Neuronal stem cell (in vitro differentiated cells): Measurements from ENCODE around the gene TSHZ3.

Experiments used
- DNase-seq: peaks from one replicate; pipeline ENCODE4 v3.0.0-alpha.2; 2013; ENCODE audit warnings: low spot score
- H2AFZ ChIP-seq: one replicate; pipeline ENCODE4 v1.6.1; 2013; ENCODE audit warnings: mild to moderate bottlenecking, low read length, inconsistent platforms
- H2AK5ac ChIP-seq: 2 replicates; pipeline ENCODE4 v1.6.1; 2013; ENCODE audit warnings: low read depth, mild to moderate bottlenecking, inconsistent platforms, low read length, moderate library complexity, mixed read lengths
- H2BK120ac ChIP-seq: 2 replicates; pipeline ENCODE4 v1.6.1; 2013; ENCODE audit warnings: low read depth, mild to moderate bottlenecking, inconsistent platforms, low read length, moderate library complexity, mixed read lengths
- H2BK12ac ChIP-seq: one replicate; pipeline ENCODE4 v1.6.1; 2013; ENCODE audit warnings: low read length, inconsistent platforms
- H2BK15ac ChIP-seq: 2 replicates; pipeline ENCODE4 v1.6.1; 2013; ENCODE audit warnings: mild to moderate bottlenecking, low read length, inconsistent platforms, mixed read lengths
- H2BK5ac ChIP-seq: one replicate; pipeline ENCODE4 v1.6.1; 2013; ENCODE audit warnings: inconsistent platforms, mild to moderate bottlenecking, low read length, moderate library complexity
- H3K14ac ChIP-seq: one replicate; pipeline ENCODE4 v1.6.1; 2013; ENCODE audit warnings: low read length, inconsistent platforms
- H3K18ac ChIP-seq: 2 replicates; pipeline ENCODE4 v1.6.1; 2013; ENCODE audit warnings: low read length, inconsistent platforms
- H3K23ac ChIP-seq: 2 replicates; pipeline ENCODE4 v1.6.1; 2013; ENCODE audit warnings: low read depth, mild to moderate bottlenecking, mixed read lengths, low read length, inconsistent platforms; ENCODE audit not compliant: poor library complexity
- H3K27ac ChIP-seq: replicated peaks from 3 replicates; pipeline ENCODE4 v1.5.1; 2013; ENCODE audit warnings: low read length, inconsistent platforms
- H3K27me3 ChIP-seq, 3 experiments: 2 replicates each; pipeline ENCODE4 v1.6.1; 2013; ENCODE audit warnings: low read length in 3 of 3, mild to moderate bottlenecking in 2 of 3, inconsistent platforms in 1 of 3, low read depth in 1 of 3, mixed read lengths in 1 of 3, moderate library complexity in 1 of 3; ENCODE audit not compliant: control insufficient read depth in 3 of 3, insufficient read depth in 3 of 3
- H3K36me3 ChIP-seq, 2 donors: replicated peaks in 1 of 2; 2 replicates each; pipeline ENCODE4 v1.6.1; 2013; ENCODE audit warnings: low read length in 2 of 2; ENCODE audit not compliant: control insufficient read depth in 2 of 2, insufficient read depth in 2 of 2
- H3K4ac ChIP-seq: 2 replicates; pipeline ENCODE4 v1.6.1; 2013; ENCODE audit warnings: inconsistent platforms, mild to moderate bottlenecking, low read length, moderate library complexity
- H3K4me1 ChIP-seq, 2 donors: 1 replicate in 1 of 2; 2 replicates in 1 of 2; pipeline ENCODE4 v1.6.1; 2013; ENCODE audit warnings: low read length in 2 of 2, low read depth in 1 of 2; ENCODE audit not compliant: control insufficient read depth in 2 of 2, insufficient read depth in 1 of 2
- H3K4me2 ChIP-seq: one replicate; pipeline ENCODE4 v1.6.1; 2013; ENCODE audit warnings: mild to moderate bottlenecking, low read length, inconsistent platforms; ENCODE audit not compliant: insufficient read depth, poor library complexity, severe bottlenecking
- H3K4me3 ChIP-seq, 2 donors: 2 replicates each; pipeline ENCODE4 v1.5.1; 2013; ENCODE audit warnings: low read length in 2 of 2, mild to moderate bottlenecking in 2 of 2, inconsistent platforms in 1 of 2, moderate library complexity in 1 of 2
- H3K79me1 ChIP-seq: one replicate; pipeline ENCODE4 v1.6.1; 2013; ENCODE audit warnings: low read depth, mild to moderate bottlenecking, inconsistent platforms, low read length, moderate library complexity
- H3K9ac ChIP-seq: one replicate; pipeline ENCODE4 v1.6.1; 2013; ENCODE audit warnings: mild to moderate bottlenecking, low read depth, low read length, inconsistent platforms; ENCODE audit not compliant: poor library complexity
- H3K9me3 ChIP-seq, 2 donors: replicated peaks in 1 of 2; 2 replicates each; pipeline versions ENCODE3 to v1.6.1; 2013; ENCODE audit warnings: low read length in 2 of 2, mild to moderate bottlenecking in 2 of 2, inconsistent platforms in 1 of 2, low read depth in 1 of 2, mixed read lengths in 1 of 2, moderate library complexity in 1 of 2; ENCODE audit not compliant: control insufficient read depth in 2 of 2, insufficient read depth in 1 of 2
- H4K8ac ChIP-seq: one replicate; pipeline ENCODE4 v1.6.1; 2013; ENCODE audit warnings: low read depth, mild to moderate bottlenecking, inconsistent platforms, low read length, moderate library complexity
- H4K91ac ChIP-seq: one replicate; pipeline ENCODE4 v1.6.1; 2013; ENCODE audit warnings: low read length, low read depth, mild to moderate bottlenecking, inconsistent platforms; ENCODE audit not compliant: poor library complexity
- WGBS, 2 donors: extraction: QIAGEN DNeasy Blood & Tissue Kit; methylation state at CpG; one replicate each; pipeline ENCODE4 v1.1.7; 2013; ENCODE audit warnings: missing lambda C conversion rate in 2 of 2, mixed read lengths in 1 of 2; ENCODE audit not compliant: insufficient read length in 2 of 2, insufficient replicate concordance in 1 of 2; ENCODE audit errors: extremely low coverage in 2 of 2; 5-methylcytosine and 5-hydroxymethylcytosine counted together

Gene TSHZ3

DNA sequence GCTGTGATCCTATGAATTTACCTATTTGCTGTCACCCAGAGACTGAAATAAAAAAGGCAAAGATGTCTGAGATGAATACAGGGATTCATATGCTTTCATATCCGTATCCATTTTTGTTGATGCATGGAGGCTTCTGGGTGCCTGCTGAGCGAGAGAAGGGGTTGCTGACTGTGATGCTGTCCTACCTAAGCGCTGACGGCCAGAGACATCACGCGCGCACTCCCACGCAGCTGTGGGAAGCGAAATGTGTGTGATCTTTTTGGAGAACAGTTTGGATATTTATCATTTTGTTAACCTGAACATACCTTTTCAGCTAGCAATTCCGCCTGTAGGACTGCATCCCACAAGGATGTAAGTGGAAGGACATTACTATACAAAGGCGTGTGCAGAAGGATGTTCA lies 23.9 kb downstream of the TSHZ3 start:
- no peak overlapping the region for H3K9ac ChIP-seq
- H3K79me1 ChIP-seq = no peaks in the 10 kb centered on the region
- H3K4me3 ChIP-seq = no peak overlapping the region
- no peak overlapping the region for H3K14ac ChIP-seq
- no peak overlapping the region for H3K18ac ChIP-seq
- no peaks in the 10 kb centered on the region for H3K9me3 ChIP-seq
- no peaks in the 10 kb centered on the region for H3K4me1 ChIP-seq
- no peak overlapping the region for H2BK12ac ChIP-seq
- H3K23ac ChIP-seq = no peak overlapping the region
- no peak overlapping the region for H3K4ac ChIP-seq
- no peak overlapping the region for H4K8ac ChIP-seq
- no peak overlapping the region for H2AFZ ChIP-seq
- no CpG with 5 or more reads among the region's 11 CpGs for WGBS, 2 donors
- no peak overlapping the region for H3K27ac ChIP-seq
- no peak for DNase-seq
- no peak overlapping the region for H2BK15ac ChIP-seq
- H3K36me3 ChIP-seq = no peaks in the 10 kb centered on the region
- no peak overlapping the region for H2BK120ac ChIP-seq
- H3K4me2 ChIP-seq = no peak overlapping the region
- H3K27me3 ChIP-seq = peaks cover 0 to 2% (median 0%) of the 10 kb centered on the region in 3 experiments
- no peak overlapping the region for H2BK5ac ChIP-seq
- no peak overlapping the region for H2AK5ac ChIP-seq
- no peak overlapping the region for H4K91ac ChIP-seq

DNA sequence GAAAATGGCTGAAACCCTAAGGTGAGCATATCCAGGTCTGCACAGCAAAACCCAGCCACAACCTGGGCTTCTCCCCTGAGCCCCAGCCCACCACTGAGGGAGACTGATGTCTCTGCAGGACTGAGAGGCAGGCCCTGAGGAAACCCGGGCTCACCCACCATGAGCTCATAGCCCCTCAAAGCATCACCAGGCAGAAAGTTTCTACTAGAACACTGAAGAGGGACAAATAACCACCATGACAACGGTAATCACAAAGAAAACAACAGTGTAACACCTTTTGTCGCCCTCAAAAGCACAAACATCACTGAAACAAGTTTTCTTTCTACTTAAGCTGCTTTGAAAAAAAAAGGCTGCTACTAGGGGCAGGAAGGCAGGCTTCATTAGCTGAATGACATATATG lies 29.8 kb downstream of the TSHZ3 start:
- no peak overlapping the region for H3K4me3 ChIP-seq
- H3K36me3 ChIP-seq = no peaks in the 10 kb centered on the region
- H3K4me2 ChIP-seq = no peak overlapping the region
- H2AK5ac ChIP-seq = no peak overlapping the region
- no peak overlapping the region for H3K27ac ChIP-seq
- H2BK5ac ChIP-seq = no peak overlapping the region
- H3K9ac ChIP-seq = no peak overlapping the region
- no peak overlapping the region for H3K23ac ChIP-seq
- H3K14ac ChIP-seq = no peak overlapping the region
- H4K8ac ChIP-seq = no peak overlapping the region
- H2BK15ac ChIP-seq = peak overlapping the region; percentile 87
- peaks cover 0 to 25% of the 10 kb centered on the region in 2 donors for H3K4me1 ChIP-seq
- no peak overlapping the region for H3K18ac ChIP-seq
- no peak overlapping the region for H2AFZ ChIP-seq
- H3K27me3 ChIP-seq = peaks cover 0 to 2% (median 0%) of the 10 kb centered on the region in 3 experiments
- no peaks in the 10 kb centered on the region for H3K79me1 ChIP-seq
- no peak overlapping the region for H4K91ac ChIP-seq
- H3K4ac ChIP-seq = no peak overlapping the region
- WGBS, 2 donors = no CpG with 5 or more reads among the region's 3 CpGs
- no peak overlapping the region for H2BK12ac ChIP-seq
- no peaks in the 10 kb centered on the region for H3K9me3 ChIP-seq
- H2BK120ac ChIP-seq = no peak overlapping the region
- no peak for DNase-seq

DNA sequence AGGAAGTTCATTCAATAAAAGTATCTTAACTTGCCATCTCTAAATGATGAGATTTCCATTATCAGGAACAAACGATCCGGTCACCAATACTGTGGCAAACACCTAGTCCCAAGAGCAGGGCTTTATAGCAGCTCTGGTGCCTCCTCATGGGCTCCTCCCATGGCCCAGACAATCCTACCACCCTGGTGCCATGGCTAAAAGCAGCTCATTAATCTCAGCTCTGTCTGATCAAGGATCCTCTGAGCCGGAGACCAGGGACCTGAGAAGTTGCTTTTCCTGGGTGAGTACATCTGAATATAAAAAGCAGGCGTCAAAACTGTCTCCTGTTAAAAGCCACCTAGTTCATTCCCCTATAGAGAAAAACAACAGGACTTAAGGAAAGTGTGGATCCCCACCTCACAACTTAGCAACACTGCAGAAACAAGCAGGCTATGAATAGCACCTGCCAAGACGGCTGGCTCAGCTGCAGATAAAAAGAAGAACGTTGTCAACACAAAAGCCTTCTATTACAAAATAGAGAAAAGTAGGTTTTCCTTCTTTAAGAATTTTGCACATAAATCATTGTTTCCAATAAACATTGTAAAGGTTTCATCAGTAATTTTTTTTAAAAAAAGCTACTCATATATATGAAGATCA lies 30.3 kb downstream of the TSHZ3 start:
- Histone ChIP-seq H3K4ac (no peak overlapping the region), H2BK12ac (no peak overlapping the region), H3K4me2 (no peak overlapping the region), H3K4me3 (no peak overlapping the region), H2AK5ac (no peak overlapping the region), H3K27me3 (peaks cover 0 to 2% (median 0%) of the 10 kb centered on the region in 3 experiments), H3K18ac (no peak overlapping the region), H3K79me1 (no peaks in the 10 kb centered on the region), H3K4me1 (peaks cover 0 to 25% of the 10 kb centered on the region in 2 donors), H4K8ac (no peak overlapping the region), H3K9ac (no peak overlapping the region), H2AFZ (no peak overlapping the region), H2BK5ac (no peak overlapping the region), H3K36me3 (no peaks in the 10 kb centered on the region), H3K27ac (no peak overlapping the region), H3K14ac (no peak overlapping the region), H3K9me3 (no peaks in the 10 kb centered on the region), H2BK120ac (no peak overlapping the region), H3K23ac (no peak overlapping the region), H4K91ac (no peak overlapping the region), H2BK15ac (no peak overlapping the region)
- no peak for DNase-seq
- WGBS, 2 donors = no CpG with 5 or more reads among the region's 6 CpGs

DNA sequence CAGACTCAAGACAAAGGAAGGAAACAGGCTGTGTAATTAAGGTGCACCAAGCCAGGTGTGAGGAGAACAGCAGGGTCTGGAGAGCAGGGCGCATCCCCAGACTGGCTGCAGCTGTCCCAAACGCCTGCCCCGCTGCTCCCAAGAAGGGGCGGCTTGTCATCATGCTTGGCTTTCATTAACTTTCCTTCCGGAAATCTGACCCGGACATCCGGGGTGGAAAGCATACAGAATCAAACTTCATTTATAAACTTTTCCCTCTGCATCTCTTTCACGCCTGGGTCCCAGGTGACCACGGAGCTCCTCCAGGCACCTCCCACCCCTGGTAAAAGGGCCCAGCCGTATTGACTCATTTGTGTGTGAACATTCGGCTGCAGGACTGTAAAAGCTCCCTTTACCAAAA lies 31.7 kb downstream of the TSHZ3 start:
- no peak overlapping the region for H4K8ac ChIP-seq
- DNase-seq = no peak
- no peak overlapping the region for H2AFZ ChIP-seq
- no peak overlapping the region for H2BK5ac ChIP-seq
- H3K36me3 ChIP-seq = no peaks in the 10 kb centered on the region
- no peak overlapping the region for H3K14ac ChIP-seq
- H2BK120ac ChIP-seq = no peak overlapping the region
- H3K27me3 ChIP-seq = peaks cover 0 to 2% (median 0%) of the 10 kb centered on the region in 3 experiments
- no peaks in the 10 kb centered on the region for H3K79me1 ChIP-seq
- no peak overlapping the region for H3K9ac ChIP-seq
- H2BK12ac ChIP-seq = peak overlapping the region; percentile 30
- no peak overlapping the region for H3K23ac ChIP-seq
- no peak overlapping the region for H3K4ac ChIP-seq
- H2BK15ac ChIP-seq = no peak overlapping the region
- no peak overlapping the region for H3K27ac ChIP-seq
- H3K18ac ChIP-seq = peak overlapping the region; percentile 0
- H2AK5ac ChIP-seq = no peak overlapping the region
- H3K4me2 ChIP-seq = no peak overlapping the region
- H3K4me1 ChIP-seq = peaks cover 0 to 25% of the 10 kb centered on the region in 2 donors
- no peak overlapping the region for H4K91ac ChIP-seq
- WGBS, 2 donors = no CpG with 5 or more reads among the region's 11 CpGs
- H3K4me3 ChIP-seq = no peak overlapping the region
- no peaks in the 10 kb centered on the region for H3K9me3 ChIP-seq
